ENCODE measurements around the gene RAB34.

Gene RAB34

GRCh38 chr17:28707339-28707720, 10.3 kb downstream of the RAB34 start:
- H3K18ac ChIP-seq (ENCODE audit: low read length) = no peak overlapping the region
- H3K23ac ChIP-seq (ENCODE audit: low read length) = no peak overlapping the region
- no peaks in the 10 kb centered on the region for H3K27me3 ChIP-seq (ENCODE audit: insufficient read depth, low read length, poor library complexity)
- no peak overlapping the region for H3K4me3 ChIP-seq (ENCODE audit: low read length)
- peaks cover 4% of the 10 kb centered on the region for H3K79me1 ChIP-seq (ENCODE audit: low read length)
- H3K4me1 ChIP-seq (ENCODE audit: control insufficient read depth, low read depth, low read length) = peaks cover under 1% of the 10 kb centered on the region
- H3K9ac ChIP-seq (ENCODE audit: low read length) = no peak overlapping the region
- H3K36me3 ChIP-seq (ENCODE audit: control insufficient read depth, insufficient read depth, low read length) = peaks cover 2% of the 10 kb centered on the region
- no peak overlapping the region for H2BK120ac ChIP-seq (ENCODE audit: low read depth, low read length)
- no peak overlapping the region for H2BK5ac ChIP-seq (ENCODE audit: low read length)
- no peak overlapping the region for H4K8ac ChIP-seq (ENCODE audit: low read depth, low read length)
- DNase-seq = no peak
- H4K5ac ChIP-seq (ENCODE audit: low read length) = no peak overlapping the region
- no peak overlapping the region for H3K27ac ChIP-seq (ENCODE audit: low read depth, low read length)
- no peak overlapping the region for H3K4me2 ChIP-seq (ENCODE audit: low read length)
- H2AK5ac ChIP-seq (ENCODE audit: low read length) = no peak overlapping the region
- H2BK15ac ChIP-seq (replicated peaks; ENCODE audit: low read depth) = no peak overlapping the region
- H3K4ac ChIP-seq (ENCODE audit: low read depth, low read length) = no peak overlapping the region
- peaks cover 2% of the 10 kb centered on the region for H3K79me2 ChIP-seq (ENCODE audit: control insufficient read depth, insufficient read depth, low read length)
- WGBS (ENCODE audit: extremely low coverage, insufficient coverage, low lambda C conversion rate) = no CpG with 5 or more reads among the region's 2 CpGs
- H3K56ac ChIP-seq (ENCODE audit: low read length) = no peak overlapping the region

- Histone ChIP-seq H3K27ac (ENCODE audit: low read depth, low read length) (no peak overlapping the region), H3K27me3 (ENCODE audit: insufficient read depth, low read length, poor library complexity) (no peaks in the 10 kb centered on the region), H2BK5ac (ENCODE audit: low read length) (no peak overlapping the region), H3K36me3 (ENCODE audit: control insufficient read depth, insufficient read depth, low read length) (peaks cover 5% of the 10 kb centered on the region), H3K23ac (ENCODE audit: low read length) (no peak overlapping the region), H3K4me1 (ENCODE audit: control insufficient read depth, low read depth, low read length) (no peaks in the 10 kb centered on the region), H2AK5ac (ENCODE audit: low read length) (no peak overlapping the region), H4K5ac (ENCODE audit: low read length) (no peak overlapping the region), H3K18ac (ENCODE audit: low read length) (no peak overlapping the region), H3K4me3 (ENCODE audit: low read length) (no peak overlapping the region), H3K79me1 (ENCODE audit: low read length) (peaks cover 4% of the 10 kb centered on the region), H3K4me2 (ENCODE audit: low read length) (no peak overlapping the region), H3K4ac (ENCODE audit: low read depth, low read length) (no peak overlapping the region), H2BK120ac (ENCODE audit: low read depth, low read length) (no peak overlapping the region), H4K8ac (ENCODE audit: low read depth, low read length) (no peak overlapping the region), H3K56ac (ENCODE audit: low read length) (no peak overlapping the region), H3K9ac (ENCODE audit: low read length) (no peak overlapping the region), H2BK15ac (replicated peaks; ENCODE audit: low read depth) (no peak overlapping the region), H3K79me2 (ENCODE audit: control insufficient read depth, insufficient read depth, low read length) (peaks cover 2% of the 10 kb centered on the region)
- no CpG with 5 or more reads among the region's 7 CpGs for WGBS (ENCODE audit: extremely low coverage, insufficient coverage, low lambda C conversion rate)
- peak; percentile 37 for DNase-seq
Measured at GRCh38 chr17:28706471-28707338, 11.0 kb downstream of the RAB34 start.

DNA sequence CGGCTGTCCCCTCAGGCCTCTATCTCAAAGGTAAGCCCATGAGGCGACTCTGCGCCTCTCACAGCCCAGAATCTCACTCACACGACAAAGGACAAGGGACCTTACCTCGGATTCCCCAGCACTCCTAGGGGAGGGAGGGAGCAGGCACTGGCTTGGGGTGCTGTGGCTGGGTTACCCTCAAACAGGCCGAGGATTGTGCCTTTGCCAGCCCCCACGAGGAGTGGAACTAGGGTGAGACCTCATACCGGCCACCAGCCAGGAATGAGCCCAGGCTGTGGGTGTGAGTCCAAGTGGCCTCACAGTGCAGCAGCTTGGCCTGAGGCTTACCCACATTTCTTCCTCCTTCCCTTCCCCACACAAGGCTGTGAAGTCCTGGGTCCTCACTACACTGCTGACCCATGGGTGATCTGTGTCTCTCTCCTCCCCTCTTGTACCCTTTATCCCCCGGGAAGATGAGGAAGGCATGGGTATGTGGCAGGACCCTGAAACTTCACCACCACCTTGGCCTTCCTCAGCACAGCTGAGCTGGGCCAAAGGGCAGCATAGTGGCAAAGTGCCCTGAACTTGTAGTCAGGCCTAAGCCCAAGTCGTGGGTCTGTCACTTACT, 11.8 kb downstream of the RAB34 start:
- peaks cover 6% of the 10 kb centered on the region for H3K36me3 ChIP-seq (ENCODE audit: control insufficient read depth, insufficient read depth, low read length)
- H3K4me2 ChIP-seq (ENCODE audit: low read length) = no peak overlapping the region
- no peak overlapping the region for H3K4me3 ChIP-seq (ENCODE audit: low read length)
- peaks cover 4% of the 10 kb centered on the region for H3K79me1 ChIP-seq (ENCODE audit: low read length)
- no peak overlapping the region for H3K56ac ChIP-seq (ENCODE audit: low read length)
- H3K79me2 ChIP-seq (ENCODE audit: control insufficient read depth, insufficient read depth, low read length) = peaks cover 2% of the 10 kb centered on the region
- no peak overlapping the region for H2AK5ac ChIP-seq (ENCODE audit: low read length)
- no CpG with 5 or more reads among the region's 10 CpGs for WGBS (ENCODE audit: extremely low coverage, insufficient coverage, low lambda C conversion rate)
- H3K9ac ChIP-seq (ENCODE audit: low read length) = no peak overlapping the region
- no peak overlapping the region for H2BK5ac ChIP-seq (ENCODE audit: low read length)
- H3K27me3 ChIP-seq (ENCODE audit: insufficient read depth, low read length, poor library complexity) = no peaks in the 10 kb centered on the region
- H3K4me1 ChIP-seq (ENCODE audit: control insufficient read depth, low read depth, low read length) = no peaks in the 10 kb centered on the region
- no peak overlapping the region for H3K18ac ChIP-seq (ENCODE audit: low read length)
- no peak overlapping the region for H2BK120ac ChIP-seq (ENCODE audit: low read depth, low read length)
- H3K27ac ChIP-seq (ENCODE audit: low read depth, low read length) = no peak overlapping the region
- H2BK15ac ChIP-seq (replicated peaks; ENCODE audit: low read depth) = no peak overlapping the region
- H4K8ac ChIP-seq (ENCODE audit: low read depth, low read length) = no peak overlapping the region
- DNase-seq = no peak
- no peak overlapping the region for H3K4ac ChIP-seq (ENCODE audit: low read depth, low read length)
- H3K23ac ChIP-seq (ENCODE audit: low read length) = no peak overlapping the region
- no peak overlapping the region for H4K5ac ChIP-seq (ENCODE audit: low read length)

- no peak overlapping the region for H3K4ac ChIP-seq (ENCODE audit: low read depth, low read length)
- H3K23ac ChIP-seq (ENCODE audit: low read length) = no peak overlapping the region
- H3K79me2 ChIP-seq (ENCODE audit: control insufficient read depth, insufficient read depth, low read length) = peaks cover 2% of the 10 kb centered on the region
- H4K5ac ChIP-seq (ENCODE audit: low read length) = no peak overlapping the region
- no peak overlapping the region for H3K18ac ChIP-seq (ENCODE audit: low read length)
- no peak overlapping the region for H4K8ac ChIP-seq (ENCODE audit: low read depth, low read length)
- H3K4me3 ChIP-seq (ENCODE audit: low read length) = no peak overlapping the region
- H3K27ac ChIP-seq (ENCODE audit: low read depth, low read length) = no peak overlapping the region
- H2BK15ac ChIP-seq (replicated peaks; ENCODE audit: low read depth) = no peak overlapping the region
- peaks cover 11% of the 10 kb centered on the region for H3K36me3 ChIP-seq (ENCODE audit: control insufficient read depth, insufficient read depth, low read length)
- H2BK120ac ChIP-seq (ENCODE audit: low read depth, low read length) = no peak overlapping the region
- no peak overlapping the region for H2AK5ac ChIP-seq (ENCODE audit: low read length)
- H3K9ac ChIP-seq (ENCODE audit: low read length) = no peak overlapping the region
- peaks cover 4% of the 10 kb centered on the region for H3K79me1 ChIP-seq (ENCODE audit: low read length)
- no peak overlapping the region for H3K4me2 ChIP-seq (ENCODE audit: low read length)
- no peak overlapping the region for H3K56ac ChIP-seq (ENCODE audit: low read length)
- H3K27me3 ChIP-seq (ENCODE audit: insufficient read depth, low read length, poor library complexity) = no peaks in the 10 kb centered on the region
- H3K4me1 ChIP-seq (ENCODE audit: control insufficient read depth, low read depth, low read length) = no peaks in the 10 kb centered on the region
- H2BK5ac ChIP-seq (ENCODE audit: low read length) = no peak overlapping the region
- DNase-seq = peak; percentile 30
- WGBS (ENCODE audit: extremely low coverage, insufficient coverage, low lambda C conversion rate) = no CpG with 5 or more reads among the region's 5 CpGs
Measured at GRCh38 chr17:28705074-28705659, 12.5 kb downstream of the RAB34 start.

- Histone ChIP-seq H3K79me2 (ENCODE audit: control insufficient read depth, insufficient read depth, low read length) (no peaks in the 10 kb centered on the region), H2BK120ac (ENCODE audit: low read depth, low read length) (no peak overlapping the region), H3K23ac (ENCODE audit: low read length) (no peak overlapping the region), H3K4ac (ENCODE audit: low read depth, low read length) (no peak overlapping the region), H3K4me3 (ENCODE audit: low read length) (no peak overlapping the region), H3K36me3 (ENCODE audit: control insufficient read depth, insufficient read depth, low read length) (peaks cover 17% of the 10 kb centered on the region), H3K79me1 (ENCODE audit: low read length) (no peaks in the 10 kb centered on the region), H2AK5ac (ENCODE audit: low read length) (no peak overlapping the region), H2BK15ac (replicated peaks; ENCODE audit: low read depth) (no peak overlapping the region), H3K9ac (ENCODE audit: low read length) (no peak overlapping the region), H3K27me3 (ENCODE audit: insufficient read depth, low read length, poor library complexity) (no peaks in the 10 kb centered on the region), H3K4me1 (ENCODE audit: control insufficient read depth, low read depth, low read length) (no peaks in the 10 kb centered on the region), H2BK5ac (ENCODE audit: low read length) (no peak overlapping the region), H3K56ac (ENCODE audit: low read length) (no peak overlapping the region), H4K8ac (ENCODE audit: low read depth, low read length) (no peak overlapping the region), H4K5ac (ENCODE audit: low read length) (no peak overlapping the region), H3K27ac (ENCODE audit: low read depth, low read length) (no peak overlapping the region), H3K4me2 (ENCODE audit: low read length) (no peak overlapping the region), H3K18ac (ENCODE audit: low read length) (no peak overlapping the region)
- DNase-seq = no peak
- no CpG with 5 or more reads among the region's 14 CpGs for WGBS (ENCODE audit: extremely low coverage, insufficient coverage, low lambda C conversion rate)
Measured at GRCh38 chr17:28704219-28704858, 13.3 kb downstream of the RAB34 start.

Data from mesendoderm (in vitro differentiated cells).